ENCODE results near the gene RPL29. TPM values are rescaled to one million over a fixed set of nuclear protein-coding genes. Genes with fewer than 3 reads are reported as not detected.
A peak's percentile ranks its signal among the peaks of the same experiment; 100 is the strongest.

RPL29 gene
- total RNA-seq, 4 donors from 2014 or later = 786 to 1,908 (median 1,382) TPM

GRCh38 chr3:52001443-52001974 is 5.8 kb upstream of the RPL29 start:
- peaks cover 0 to 31% (median 0%) of the 10 kb centered on the region in 4 donors for H3K27me3 ChIP-seq
- H3K4me1 ChIP-seq = peaks cover 23 to 32% (median 31%) of the 10 kb centered on the region in 4 donors
- no peak overlapping the region for H3K4me3 ChIP-seq
- DNase-seq (ENCODE audit: extremely low spot score) = peak; percentile 95
- no peaks in the 10 kb centered on the region for H3K36me3 ChIP-seq
- intact Hi-C loops (cut with DNase I) = loop anchor here (1.0 to 10.0 kb wide), 3 partner anchors 122 to 343 kb away; no protein-coding TSS in a partner anchor
- TF ChIP-seq POLR2A (IDR thresholded peaks at IDR 0.05; ENCODE audit: low read depth) = no peak
- TF ChIP-seq POLR2AphosphoS5 (IDR thresholded peaks at IDR 0.05) = peak in 1 of 2 donors; percentile 32
- TF ChIP-seq CTCF (IDR thresholded peaks at IDR 0.05) = peak; percentile 85 to 94 (median 93)
- no peak for TF ChIP-seq EP300 (IDR thresholded peaks at IDR 0.05)
- under 1% methylated on average over 17 of the region's 18 CpGs for WGBS
- H3K27ac ChIP-seq (replicated peaks in 1 of 4) = no peak overlapping the region
- H3K9me3 ChIP-seq = no peaks in the 10 kb centered on the region

DNA sequence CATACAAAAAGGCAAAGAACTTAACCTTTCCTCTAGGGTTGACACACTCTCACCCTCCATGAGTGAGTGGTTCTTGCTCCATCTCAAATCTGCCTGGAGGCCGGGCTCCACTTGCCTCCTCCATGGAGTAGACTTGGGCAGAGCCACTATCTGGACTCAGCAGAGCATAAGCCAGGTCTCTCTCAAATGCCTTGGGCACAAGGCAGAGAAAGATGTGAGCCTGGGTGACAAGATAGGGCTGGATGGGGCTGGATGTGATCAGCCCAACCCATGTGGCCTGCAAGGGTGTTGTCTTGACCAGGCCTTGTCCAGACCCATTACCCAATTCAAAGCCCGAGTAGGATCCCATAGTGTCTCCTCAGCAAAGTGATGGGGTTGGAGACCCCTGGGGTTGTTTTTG is 4.2 kb upstream of the RPL29 start:
- peaks cover 10 to 26% (median 24%) of the 10 kb centered on the region in 4 donors for H3K4me1 ChIP-seq
- TF ChIP-seq POLR2AphosphoS5 (IDR thresholded peaks at IDR 0.05) = no peak
- DNase-seq (ENCODE audit: extremely low spot score) = no peak
- no peak overlapping the region for H3K4me3 ChIP-seq
- H3K27me3 ChIP-seq = peaks cover 0 to 31% (median 0%) of the 10 kb centered on the region in 4 donors
- no peaks in the 10 kb centered on the region for H3K9me3 ChIP-seq
- H3K36me3 ChIP-seq = peaks cover 0 to 2% (median 1%) of the 10 kb centered on the region in 4 donors
- WGBS = 69% methylated on average over 2 of the region's 2 CpGs
- no peak overlapping the region for H3K27ac ChIP-seq (replicated peaks in 1 of 4)
- intact Hi-C loops (cut with DNase I) = loop anchor here (10.0 kb wide), 1 partner anchor 345 kb away; no protein-coding TSS in a partner anchor

DNA sequence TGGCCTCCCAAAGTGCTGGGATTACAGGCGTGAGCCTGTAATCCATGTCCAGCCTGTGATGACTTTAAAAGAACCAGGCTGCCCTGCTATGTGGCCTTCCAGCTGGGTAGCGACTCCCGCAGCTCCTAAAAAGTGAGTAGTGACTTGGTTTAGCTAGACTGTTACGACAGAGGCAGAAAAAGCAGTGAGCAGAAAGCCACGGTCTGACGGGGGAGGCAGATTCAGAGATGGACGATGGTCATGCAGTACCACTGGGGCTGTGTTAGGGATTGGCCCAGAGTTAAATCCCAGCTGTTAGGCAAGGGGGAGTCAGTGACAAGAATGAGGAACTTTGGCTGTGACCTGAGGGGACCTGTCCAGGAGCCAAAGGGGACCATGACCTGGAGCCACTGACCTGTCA is 3.1 kb upstream of the RPL29 start:
- intact Hi-C loops (cut with DNase I) = no loop called here
- H3K4me1 ChIP-seq = peaks cover 12 to 28% (median 27%) of the 10 kb centered on the region in 4 donors
- peaks cover 0 to 31% (median 0%) of the 10 kb centered on the region in 4 donors for H3K27me3 ChIP-seq
- no peak overlapping the region for H3K4me3 ChIP-seq
- no peaks in the 10 kb centered on the region for H3K9me3 ChIP-seq
- no peak for TF ChIP-seq POLR2A (IDR thresholded peaks at IDR 0.05; ENCODE audit: low read depth)
- TF ChIP-seq POLR2AphosphoS5 (IDR thresholded peaks at IDR 0.05) = no peak
- TF ChIP-seq EP300 (IDR thresholded peaks at IDR 0.05) = no peak
- TF ChIP-seq CTCF (IDR thresholded peaks at IDR 0.05) = no peak
- 65% methylated on average over 7 of the region's 7 CpGs for WGBS
- no peak for DNase-seq (ENCODE audit: extremely low spot score)
- no peak overlapping the region for H3K27ac ChIP-seq (replicated peaks in 1 of 4)
- peaks cover 9 to 13% (median 12%) of the 10 kb centered on the region in 4 donors for H3K36me3 ChIP-seq

DNA sequence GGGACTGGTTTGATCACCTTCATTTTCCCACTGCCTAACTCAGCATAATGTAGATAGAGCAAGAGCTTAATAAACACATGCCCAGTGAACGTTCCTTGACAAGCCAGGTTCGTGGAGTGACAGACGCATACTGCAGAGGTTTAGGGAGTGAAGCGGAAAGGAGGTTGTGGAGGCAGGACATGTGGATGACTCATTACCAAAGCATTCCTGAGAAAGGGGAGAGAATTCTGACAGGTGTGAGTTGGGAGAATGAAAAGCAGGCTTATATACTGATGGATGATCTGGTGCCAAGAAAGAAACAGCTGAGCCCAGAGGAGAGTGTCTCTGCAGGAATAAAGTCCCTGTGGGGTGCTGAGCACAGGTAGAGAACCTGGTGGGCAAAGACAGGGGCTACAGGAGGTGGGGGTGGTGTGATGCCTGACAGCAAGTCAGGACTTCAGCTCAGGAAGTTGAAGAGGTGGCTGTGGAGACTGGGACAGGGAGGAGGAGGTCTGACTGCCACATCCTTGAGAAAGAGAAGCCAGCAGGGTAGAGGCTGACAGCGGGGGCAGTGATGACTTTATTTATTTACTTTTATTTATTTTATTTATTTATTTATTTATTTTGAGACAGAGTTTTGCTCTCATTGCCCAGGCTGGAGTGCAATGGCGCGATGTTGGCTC is 2.4 kb upstream of the RPL29 start:
- no peaks in the 10 kb centered on the region for H3K9me3 ChIP-seq
- peaks cover 0 to 31% (median 0%) of the 10 kb centered on the region in 4 donors for H3K27me3 ChIP-seq
- peaks cover 15 to 20% (median 19%) of the 10 kb centered on the region in 4 donors for H3K36me3 ChIP-seq
- TF ChIP-seq CTCF (IDR thresholded peaks at IDR 0.05) (no peak), POLR2A (IDR thresholded peaks at IDR 0.05; ENCODE audit: low read depth) (no peak), EP300 (IDR thresholded peaks at IDR 0.05) (no peak), POLR2AphosphoS5 (IDR thresholded peaks at IDR 0.05) (no peak)
- H3K4me3 ChIP-seq = no peak overlapping the region
- no peak for DNase-seq (ENCODE audit: extremely low spot score)
- no peak overlapping the region for H3K27ac ChIP-seq (replicated peaks in 1 of 4)
- WGBS = 55% methylated on average over 7 of the region's 7 CpGs
- intact Hi-C loops (cut with DNase I) = no loop called here
- peaks cover 12 to 34% (median 33%) of the 10 kb centered on the region in 4 donors for H3K4me1 ChIP-seq

DNA sequence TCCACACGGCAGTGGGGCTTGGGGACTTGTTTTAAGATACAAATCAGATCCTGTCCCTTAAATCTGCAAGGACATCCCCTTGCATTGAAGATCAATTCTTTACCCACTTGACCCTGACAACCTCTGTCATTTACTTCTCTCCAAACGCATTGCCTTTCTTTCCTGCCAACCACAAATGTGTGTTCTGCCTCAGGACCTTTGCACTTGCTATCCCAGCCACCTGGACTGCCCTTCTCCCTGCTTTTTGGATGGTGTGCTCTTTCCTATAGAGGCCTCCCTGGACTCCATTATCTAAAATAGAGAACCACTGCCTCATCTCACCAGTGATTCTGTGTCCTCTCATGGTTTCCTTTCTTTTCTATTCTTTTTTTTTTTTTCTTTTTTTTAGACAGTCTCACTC is 1.5 kb upstream of the RPL29 start:
- TF ChIP-seq CTCF (IDR thresholded peaks at IDR 0.05) = no peak
- TF ChIP-seq POLR2AphosphoS5 (IDR thresholded peaks at IDR 0.05) = no peak
- TF ChIP-seq EP300 (IDR thresholded peaks at IDR 0.05) = no peak
- no peak for TF ChIP-seq POLR2A (IDR thresholded peaks at IDR 0.05; ENCODE audit: low read depth)
- Histone ChIP-seq H3K4me3 (no peak overlapping the region), H3K9me3 (no peaks in the 10 kb centered on the region), H3K4me1 (peaks cover 12 to 42% (median 37%) of the 10 kb centered on the region in 4 donors), H3K27ac (replicated peaks in 1 of 4) (no peak overlapping the region), H3K27me3 (peaks cover 0 to 31% (median 0%) of the 10 kb centered on the region in 4 donors), H3K36me3 (peaks cover 23 to 28% (median 28%) of the 10 kb centered on the region in 4 donors)
- 58% methylated on average over 2 of the region's 2 CpGs for WGBS
- intact Hi-C loops (cut with DNase I) = no loop called here
- DNase-seq (ENCODE audit: extremely low spot score) = no peak

Data from esophagus muscularis mucosa (tissue), 4 donors.